Breast epithelium (tissue), 3 donors: Measurements from ENCODE around the gene TMEM41B.

ENCODE experiments used
- POLR2A ChIP-seq: fragments of 450-650 bp; IDR thresholded peaks from one replicate; pipeline ENCODE4 v1.6.1; 2016; ENCODE audit warnings: antibody characterized with exemption, mild to moderate bottlenecking, moderate library complexity
- TF ChIP-seq, protein P1 (sequence below), 3 donors: fragments of 450-650 bp; IDR thresholded peaks; one replicate each; pipeline ENCODE4 v1.5.1; 2016 to 2017; ENCODE audit warnings: antibody characterized with exemption in 3 of 3, mild to moderate bottlenecking in 3 of 3, moderate library complexity in 3 of 3

DNA sequence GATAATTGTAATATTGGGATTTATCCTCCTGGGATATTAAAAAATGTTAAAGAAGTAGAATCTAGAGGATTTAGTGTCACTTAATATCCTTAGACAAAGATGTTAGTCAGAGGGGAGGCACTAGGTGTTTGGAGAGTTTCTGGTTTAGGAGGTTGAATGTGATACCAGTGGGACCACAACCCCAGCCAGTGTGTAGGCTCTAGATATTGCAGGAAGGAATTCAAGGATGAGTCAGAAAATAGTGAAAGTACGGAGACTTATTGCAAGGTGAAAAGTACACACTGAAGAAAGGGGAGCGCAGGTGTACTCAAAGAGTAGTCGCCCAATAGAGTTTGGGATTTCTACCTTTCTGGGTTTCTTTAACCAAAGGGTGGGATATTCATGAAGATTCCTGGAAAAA lies 5.7 kb upstream of the TMEM41B start:
- TF ChIP-seq, protein P1, sequence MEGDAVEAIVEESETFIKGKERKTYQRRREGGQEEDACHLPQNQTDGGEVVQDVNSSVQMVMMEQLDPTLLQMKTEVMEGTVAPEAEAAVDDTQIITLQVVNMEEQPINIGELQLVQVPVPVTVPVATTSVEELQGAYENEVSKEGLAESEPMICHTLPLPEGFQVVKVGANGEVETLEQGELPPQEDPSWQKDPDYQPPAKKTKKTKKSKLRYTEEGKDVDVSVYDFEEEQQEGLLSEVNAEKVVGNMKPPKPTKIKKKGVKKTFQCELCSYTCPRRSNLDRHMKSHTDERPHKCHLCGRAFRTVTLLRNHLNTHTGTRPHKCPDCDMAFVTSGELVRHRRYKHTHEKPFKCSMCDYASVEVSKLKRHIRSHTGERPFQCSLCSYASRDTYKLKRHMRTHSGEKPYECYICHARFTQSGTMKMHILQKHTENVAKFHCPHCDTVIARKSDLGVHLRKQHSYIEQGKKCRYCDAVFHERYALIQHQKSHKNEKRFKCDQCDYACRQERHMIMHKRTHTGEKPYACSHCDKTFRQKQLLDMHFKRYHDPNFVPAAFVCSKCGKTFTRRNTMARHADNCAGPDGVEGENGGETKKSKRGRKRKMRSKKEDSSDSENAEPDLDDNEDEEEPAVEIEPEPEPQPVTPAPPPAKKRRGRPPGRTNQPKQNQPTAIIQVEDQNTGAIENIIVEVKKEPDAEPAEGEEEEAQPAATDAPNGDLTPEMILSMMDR (IDR thresholded peaks at IDR 0.05), result no peak
- TF ChIP-seq POLR2A, result no peak
